Stimulated activated CD8-positive, alpha-beta memory T cell treated with anti-CD3 and anti-CD28 coated beads, Interleukin-7, amount 100 ng/mL, for 48 hours (primary cell): ENCODE data around the gene CSTPP1.
A peak's percentile ranks its signal among the peaks of the same experiment; 100 is the strongest.

ENCODE experiments used
- DNase-seq, 2 donors: peaks; one replicate each; pipeline ENCODE4 v3.0.0-alpha.2; 2020; ENCODE audit warnings: low read depth in 1 of 2; ENCODE audit errors: extremely low read depth in 1 of 2

CSTPP1 gene

GRCh38 chr11:47176328-47177228, 240.0 kb downstream of the CSTPP1 start, which contains the start of gene ARFGAP2:
TSS of gene ARFGAP2 (minus strand) at chr11:47176879. CDS start at chr11:47176853, 26 bp downstream.
- DNase-seq = peak; percentile 92 to 97

GRCh38 chr11:47177229-47177845, 240.8 kb downstream of the CSTPP1 start:
- DNase-seq = peak; percentile 31 to 64

DNA sequence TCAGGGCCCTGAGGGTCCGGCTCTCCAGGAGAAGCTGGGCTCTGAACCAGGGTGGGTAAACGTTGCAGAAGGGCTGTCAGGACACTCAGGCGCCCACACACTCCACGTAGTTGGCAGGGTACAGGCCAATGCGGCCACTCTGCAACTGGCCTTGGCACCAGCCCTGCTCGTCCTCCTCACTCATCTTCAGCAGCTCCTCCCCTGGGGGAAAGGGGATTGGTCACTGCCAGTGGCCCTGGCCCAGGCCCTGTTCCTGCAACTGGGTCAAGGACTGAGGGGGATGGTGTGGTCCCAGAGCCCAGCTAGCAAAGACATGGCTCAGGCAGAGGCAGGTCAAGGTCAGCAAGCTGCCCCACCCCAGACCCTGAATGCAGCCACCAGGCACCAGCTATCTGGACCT, 241.3 kb downstream of the CSTPP1 start:
- DNase-seq = no peak

GRCh38 chr11:47178316-47178715, 241.8 kb downstream of the CSTPP1 start:
- DNase-seq = no peak

DNA sequence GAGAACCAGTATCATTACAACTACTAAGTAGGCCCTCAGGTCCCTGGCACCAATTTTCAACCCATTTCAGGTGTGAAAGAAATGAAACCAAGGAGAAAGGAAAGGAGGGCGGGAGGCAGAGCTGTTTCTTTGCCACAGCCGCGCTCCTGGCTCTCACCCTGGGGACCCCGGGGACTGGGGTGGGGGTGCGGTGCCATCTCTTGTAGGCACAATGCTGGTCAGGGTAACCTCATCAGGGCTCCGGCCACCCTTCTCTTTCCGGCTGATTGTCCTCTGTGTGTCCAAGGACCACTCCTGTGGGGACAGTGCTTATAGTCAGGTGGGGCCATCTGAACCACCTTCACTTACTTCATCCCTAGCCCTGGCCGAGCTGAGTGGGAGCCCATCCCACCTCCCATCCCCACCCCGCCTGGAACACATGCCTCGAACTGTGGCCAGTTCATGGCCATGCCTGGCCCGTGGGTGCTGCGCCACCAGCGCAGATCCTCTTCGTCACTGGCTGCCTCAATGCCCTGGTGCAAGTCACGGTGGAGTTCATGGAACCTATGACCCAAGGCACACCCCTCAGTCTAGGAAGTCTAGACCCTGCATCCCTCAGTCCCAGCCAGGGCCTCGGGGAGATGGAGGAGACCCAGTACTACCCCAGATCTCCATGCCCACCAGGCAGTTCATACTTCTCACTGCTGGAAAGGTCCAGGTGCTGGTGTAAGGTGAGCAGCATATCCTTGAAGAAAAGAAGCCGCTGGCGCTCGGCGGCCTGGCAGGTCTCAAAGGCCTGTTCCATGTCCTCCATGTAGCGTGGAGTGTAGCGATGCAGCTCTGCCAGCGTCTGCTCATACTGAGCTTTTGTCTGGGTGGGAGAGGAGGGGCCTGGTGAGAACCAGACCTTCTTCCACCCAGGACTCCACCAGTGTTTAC, 242.4 kb downstream of the CSTPP1 start:
- no peak for DNase-seq

- DNase-seq = no peak
Measured at GRCh38 chr11:47179655-47179991, 243.1 kb downstream of the CSTPP1 start.

DNA sequence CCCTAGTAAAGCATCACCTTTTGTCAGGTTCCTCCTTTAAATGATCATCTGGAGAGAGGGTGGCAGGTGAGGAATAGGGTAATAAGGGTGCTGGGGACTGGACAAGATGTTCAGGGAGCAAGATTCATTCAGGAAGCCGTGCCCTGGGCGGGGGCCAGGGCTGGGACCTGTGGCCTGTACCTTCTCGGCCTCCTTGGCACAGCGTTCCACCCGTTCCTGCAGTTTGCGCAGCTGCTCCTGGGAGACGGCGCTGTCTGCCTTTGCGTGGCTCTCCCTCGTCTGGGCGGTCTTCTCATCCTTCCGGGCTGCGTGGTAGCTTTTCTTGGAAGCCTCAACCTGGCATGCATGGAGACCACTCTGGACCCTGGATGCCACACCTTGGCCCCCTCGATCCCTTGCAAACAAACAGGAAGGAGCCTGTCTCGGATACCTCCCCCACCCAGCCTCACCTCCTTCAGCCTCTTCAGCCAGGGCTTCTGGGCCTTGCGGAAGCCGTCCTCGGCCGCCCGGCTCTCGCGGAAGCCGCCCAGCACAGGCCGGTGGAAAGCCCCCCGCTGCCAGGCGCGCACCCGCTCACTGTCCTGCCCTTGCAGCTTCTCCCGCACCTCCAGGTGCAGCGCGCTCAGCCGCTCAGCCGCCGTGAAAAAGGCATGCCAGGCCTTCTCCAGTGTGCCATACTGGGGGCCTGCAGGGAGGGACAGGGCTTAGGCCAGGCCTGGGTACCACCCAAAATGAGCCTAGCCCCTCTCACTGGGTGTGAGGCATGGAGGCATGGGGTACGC, 243.6 kb downstream of the CSTPP1 start:
- no peak for DNase-seq

GRCh38 chr11:47181271-47181670, 244.7 kb downstream of the CSTPP1 start:
- DNase-seq = no peak

GRCh38 chr11:47182380-47182779, 245.8 kb downstream of the CSTPP1 start:
- no peak for DNase-seq

- no peak for DNase-seq
Measured at GRCh38 chr11:47183031-47183856, 246.7 kb downstream of the CSTPP1 start.

DNA sequence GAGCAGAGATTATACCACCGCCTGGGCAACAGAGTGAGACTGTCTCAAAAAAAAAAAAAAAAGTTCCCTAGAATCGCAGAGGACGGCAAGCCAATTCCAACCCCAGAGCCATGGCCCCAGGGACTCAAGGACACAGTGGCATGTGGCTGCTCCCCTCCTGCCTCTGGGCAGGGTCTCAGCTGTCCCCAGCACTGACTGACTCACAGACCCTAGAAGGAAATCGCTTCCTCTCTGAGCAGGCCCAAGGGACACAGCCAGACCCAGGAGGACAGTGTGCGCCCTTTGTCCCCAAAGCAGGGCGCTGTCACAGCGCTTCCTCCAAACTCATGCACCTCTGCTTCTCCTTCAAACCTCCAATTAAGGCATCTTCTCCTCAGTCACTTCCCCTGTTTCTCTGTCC, 247.4 kb downstream of the CSTPP1 start:
- no peak for DNase-seq

GRCh38 chr11:47184711-47185304, 248.2 kb downstream of the CSTPP1 start:
- no peak for DNase-seq

DNA sequence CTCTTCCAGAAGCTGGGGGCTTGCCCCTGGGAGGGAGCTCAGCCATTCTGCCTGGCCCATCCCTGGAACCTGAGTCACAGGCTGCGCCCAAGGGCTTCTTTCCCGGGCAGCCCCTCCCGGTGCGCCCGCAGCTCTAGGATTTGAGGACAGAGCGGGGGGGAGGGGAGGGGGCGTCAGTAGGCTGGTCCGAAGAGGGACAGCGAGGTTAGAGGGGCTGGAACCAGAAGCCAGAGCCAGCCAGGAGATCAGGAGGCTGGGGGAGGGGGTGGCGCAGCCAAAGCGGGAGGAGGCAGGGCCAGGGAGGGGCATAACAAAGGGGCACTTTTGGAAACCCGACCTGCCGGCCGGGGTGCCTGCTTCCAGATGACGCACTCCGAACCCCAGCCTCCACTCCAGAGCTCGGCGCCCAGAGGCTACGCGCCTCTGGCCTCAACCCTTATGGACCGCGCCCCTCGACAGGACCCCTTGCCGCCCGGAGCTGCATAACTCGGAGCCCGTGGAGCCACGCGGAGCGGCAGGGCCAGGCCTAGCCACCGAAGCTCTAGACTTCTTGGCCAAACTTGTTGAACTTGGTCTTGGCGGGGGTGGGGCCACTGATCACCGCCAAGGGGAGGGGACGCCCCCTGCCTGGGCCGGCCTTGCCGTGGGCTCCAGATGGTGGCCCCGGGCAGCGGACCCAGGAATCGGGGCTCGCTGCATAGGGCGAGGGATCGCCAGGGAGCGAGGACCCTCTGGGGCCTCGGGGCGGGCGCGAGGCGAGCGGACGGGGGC, 248.9 kb downstream of the CSTPP1 start:
- no peak for DNase-seq

- DNase-seq = no peak
Measured at GRCh38 chr11:47186076-47186699, 249.6 kb downstream of the CSTPP1 start, which contains the start of gene PACSIN3. TSS of gene PACSIN3 (minus strand) at chr11:47186434. CDS start at chr11:47182727, 3,707 bp downstream.

- no peak for DNase-seq
Measured at GRCh38 chr11:47186700-47187695, 250.4 kb downstream of the CSTPP1 start.

DNA sequence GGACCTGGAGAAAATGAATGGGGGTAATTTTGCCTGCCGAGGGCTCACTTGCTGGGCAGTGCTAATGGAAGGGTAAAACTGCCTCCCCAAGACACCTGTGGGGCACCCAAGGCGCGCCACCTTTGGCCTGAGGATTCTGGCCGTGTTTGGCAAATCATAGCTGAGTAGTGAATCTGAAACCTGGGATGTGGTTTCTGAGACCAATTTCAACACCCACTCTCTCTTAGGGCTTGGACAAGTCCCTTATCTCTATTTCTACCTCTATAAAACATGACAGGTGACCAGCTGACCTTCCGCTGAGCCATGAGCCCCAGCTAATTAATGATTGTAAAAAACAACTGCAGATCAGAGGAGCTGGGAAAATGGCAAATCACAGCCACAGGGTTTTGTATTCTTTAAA, 251.2 kb downstream of the CSTPP1 start:
- no peak for DNase-seq

DNA sequence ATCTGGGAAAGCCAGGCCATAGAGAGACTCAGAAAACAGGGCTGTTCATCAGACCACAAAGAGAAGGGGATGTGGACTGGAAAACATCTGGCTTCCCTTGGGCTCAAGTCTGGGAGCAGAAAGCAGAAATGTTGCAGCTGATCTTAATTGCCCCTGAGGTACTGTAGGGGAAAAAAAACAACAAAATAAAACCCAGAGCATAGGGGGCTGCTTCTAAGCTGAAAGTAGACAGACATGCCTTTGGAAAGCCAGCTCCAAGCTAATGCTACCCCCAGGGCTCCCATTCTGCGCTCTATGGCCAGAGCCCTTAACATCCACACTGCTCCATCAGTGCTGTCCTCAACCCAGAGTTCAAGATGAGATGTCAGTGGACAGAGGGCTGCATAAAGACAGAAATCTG, 251.7 kb downstream of the CSTPP1 start:
- DNase-seq = no peak
